D341Med (cell line): ENCODE results near the gene CHKB.
A peak's percentile ranks its signal among the peaks of the same experiment; 100 is the strongest.
"Not testable (repeated sequence)": the region's sequence is repeated elsewhere in the genome, so short reads cannot be mapped to it uniquely, and the experiment has no call there.

ENCODE experiments used
- DNase-seq: peaks from one replicate; pipeline ENCODE4 v3.0.0; 2012; ENCODE audit warnings: low spot score

Gene CHKB

GRCh38 chr22:50582493-50583293 is at the start of gene CHKB:
TSS of gene CHKB (minus strand) at chr22:50582849. CDS start at chr22:50582781, 68 bp downstream.
- peak; percentile 99 for DNase-seq

- DNase-seq = no peak
These were observed 47.7 kb upstream of the CHKB start for GRCh38 chr22:50630376-50630775.

GRCh38 chr22:50628543-50629134 is 46.0 kb upstream of the CHKB start:
- no peak for DNase-seq

- DNase-seq = peak; percentile 96
These were observed 45.2 kb upstream of the CHKB start, which contains the start of gene ARSA for GRCh38 chr22:50627642-50628542. TSS of gene ARSA (minus strand) at chr22:50628152. CDS start at chr22:50627779, 373 bp downstream.

GRCh38 chr22:50626850-50627641 is 44.4 kb upstream of the CHKB start:
- DNase-seq = peak; percentile 62

- DNase-seq = peak; percentile 14
These were observed 43.7 kb upstream of the CHKB start for GRCh38 chr22:50626314-50626849.

GRCh38 chr22:50625568-50626313 is 43.1 kb upstream of the CHKB start:
- DNase-seq = peak; percentile 14

GRCh38 chr22:50625131-50625567 is 42.5 kb upstream of the CHKB start:
- DNase-seq = no peak

- DNase-seq = no peak
These were observed 41.9 kb upstream of the CHKB start for GRCh38 chr22:50624347-50625130.

- peak; percentile 15 for DNase-seq
These were observed 40.2 kb upstream of the CHKB start for GRCh38 chr22:50622723-50623327.

GRCh38 chr22:50621948-50622722 is 39.5 kb upstream of the CHKB start:
- peak; percentile 36 for DNase-seq

- peak; percentile 22 for DNase-seq
These were observed 38.8 kb upstream of the CHKB start for GRCh38 chr22:50621356-50621880.

GRCh38 chr22:50620593-50621355 is 38.1 kb upstream of the CHKB start:
- DNase-seq = peak; percentile 86

- not testable (repeated sequence) for DNase-seq
These were observed 31.6 kb upstream of the CHKB start for GRCh38 chr22:50614296-50614695.

GRCh38 chr22:50613291-50613981 is 30.8 kb upstream of the CHKB start:
- DNase-seq = peak; percentile 47

- peak; percentile 82 for DNase-seq
These were observed 30.0 kb upstream of the CHKB start for GRCh38 chr22:50612528-50613221.
